HL-60/S4 (cell line): ENCODE results near the gene EXOC2.

ENCODE experiments used
- in situ Hi-C: fragments of 300-500 bp; cut with MboI; formaldehyde crosslinking; loops from 2 replicates; pipeline ENCODE4 v1.14.3; 2022; ENCODE audit warnings: low sequenced_read_pairs

The EXOC2 gene

GRCh38 chr6:503610-504362 is 189.2 kb downstream of the EXOC2 start:
- in situ Hi-C loops: no loop called here

- in situ Hi-C loops: no loop called here
These were observed 190.2 kb downstream of the EXOC2 start for GRCh38 chr6:502761-503160.

- in situ Hi-C loops: no loop called here
These were observed 190.9 kb downstream of the EXOC2 start for GRCh38 chr6:501891-502601.

- in situ Hi-C loops: no loop called here
These were observed 193.3 kb downstream of the EXOC2 start for GRCh38 chr6:499617-500016.

GRCh38 chr6:498795-499231 is 194.1 kb downstream of the EXOC2 start:
- in situ Hi-C loops: no loop called here

- in situ Hi-C loops: no loop called here
These were observed 195.7 kb downstream of the EXOC2 start for GRCh38 chr6:497258-497657.

GRCh38 chr6:496649-497048 is 196.3 kb downstream of the EXOC2 start:
- in situ Hi-C loops: no loop called here

- in situ Hi-C loops: no loop called here
These were observed 198.5 kb downstream of the EXOC2 start for GRCh38 chr6:494394-494793.

- in situ Hi-C loops: no loop called here
These were observed 199.1 kb downstream of the EXOC2 start for GRCh38 chr6:493840-494239.

GRCh38 chr6:492816-493414 is 200.0 kb downstream of the EXOC2 start:
- in situ Hi-C loops: no loop called here

GRCh38 chr6:492178-492577 is 200.8 kb downstream of the EXOC2 start:
- in situ Hi-C loops: no loop called here

- in situ Hi-C loops: no loop called here
These were observed 201.7 kb downstream of the EXOC2 start for GRCh38 chr6:491233-491632.

- in situ Hi-C loops: no loop called here
These were observed 202.5 kb downstream of the EXOC2 start for GRCh38 chr6:490251-491037.

GRCh38 chr6:489762-490161 is 203.2 kb downstream of the EXOC2 start:
- in situ Hi-C loops: no loop called here

- in situ Hi-C loops: no loop called here
These were observed 203.9 kb downstream of the EXOC2 start for GRCh38 chr6:489001-489400.

GRCh38 chr6:487956-488355 is 205.0 kb downstream of the EXOC2 start:
- in situ Hi-C loops: no loop called here

- in situ Hi-C loops: no loop called here
These were observed 207.2 kb downstream of the EXOC2 start for GRCh38 chr6:485655-486170.

GRCh38 chr6:484746-485145 is 208.2 kb downstream of the EXOC2 start:
- in situ Hi-C loops: no loop called here

- in situ Hi-C loops: no loop called here
These were observed 208.7 kb downstream of the EXOC2 start for GRCh38 chr6:484086-484745.

- in situ Hi-C loops: no loop called here
These were observed 217.6 kb downstream of the EXOC2 start for GRCh38 chr6:475314-475713.
